ENCODE results near the gene KRT35. TPM values are rescaled to one million over a fixed set of nuclear protein-coding genes. Genes with fewer than 3 reads are reported as not detected.
A peak's percentile ranks its signal among the peaks of the same experiment; 100 is the strongest.

The KRT35 gene
- total RNA-seq, 4 donors from 2014 or later: not detected

DNA sequence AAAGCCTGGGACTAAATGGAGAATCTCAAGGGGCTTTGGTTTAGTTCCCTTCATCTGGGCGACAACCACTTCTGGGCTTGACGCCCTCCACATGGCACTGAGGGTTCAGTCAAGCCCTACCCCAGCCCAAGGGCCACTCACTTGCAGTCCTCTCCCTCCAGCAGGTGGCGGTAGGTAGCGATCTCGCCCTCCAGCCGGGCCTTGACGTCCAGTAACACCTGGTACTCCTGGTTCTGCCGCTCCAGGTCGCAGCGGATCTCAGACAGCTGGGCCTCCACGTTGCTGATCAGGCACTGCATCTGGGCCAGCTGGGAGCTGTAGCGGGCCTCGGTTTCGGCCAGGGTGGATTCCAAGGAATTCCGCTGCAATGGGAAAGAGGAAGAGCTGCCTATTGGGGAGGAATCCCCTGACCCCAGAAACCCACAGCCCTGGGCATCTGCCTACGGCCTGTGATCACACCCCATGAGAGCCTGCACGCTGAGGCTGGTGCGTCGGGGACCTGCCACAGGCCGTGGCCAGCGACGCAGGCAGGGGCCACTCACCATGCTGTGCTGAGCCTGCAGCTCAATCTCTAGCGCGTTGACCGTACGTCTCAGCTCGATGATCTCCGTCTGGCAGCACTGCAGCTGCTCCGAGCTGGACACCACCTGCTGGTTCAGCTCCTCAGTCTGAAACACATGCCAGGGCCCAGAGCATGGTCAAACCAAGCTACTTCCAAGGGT lies 6.0 kb upstream of the KRT35 start:
- intact Hi-C loops (cut with DNase I): no loop called here
- 78% methylated on average over 26 of the region's 29 CpGs for WGBS, 2 donors
- no peaks in the 10 kb centered on the region for H3K36me3 ChIP-seq
- peak in 1 of 6 experiments; percentile 26 for TF ChIP-seq CTCF (IDR thresholded peaks at IDR 0.05)
- TF ChIP-seq POLR2A (IDR thresholded peaks at IDR 0.05): no peak
- peaks cover 12 to 22% of the 10 kb centered on the region in 2 donors for H3K4me1 ChIP-seq
- H3K27me3 ChIP-seq: no peaks in the 10 kb centered on the region
- no peaks in the 10 kb centered on the region for H3K9me3 ChIP-seq
- DNase-seq: no peak
- no peak overlapping the region for H3K27ac ChIP-seq
- no peak overlapping the region for H3K4me3 ChIP-seq (replicated peaks in 1 of 3)

- intact Hi-C loops (cut with DNase I): no loop called here
- 92 to 94% methylated on average over 13 of the region's 13 CpGs for WGBS, 2 donors
- peaks cover 12 to 22% of the 10 kb centered on the region in 2 donors for H3K4me1 ChIP-seq
These were observed 5.4 kb upstream of the KRT35 start for GRCh38 chr17:41486316-41486715.

GRCh38 chr17:41484920-41485904 lies 4.3 kb upstream of the KRT35 start:
- Histone ChIP-seq H3K4me1 (peaks cover 12 to 22% of the 10 kb centered on the region in 2 donors), H3K4me3 (replicated peaks in 1 of 3) (no peak overlapping the region), H3K36me3 (no peaks in the 10 kb centered on the region), H3K9me3 (no peaks in the 10 kb centered on the region), H3K27me3 (no peaks in the 10 kb centered on the region), H3K27ac (peak overlapping the region in 1 of 3 donors; percentile 36)
- DNase-seq: peak; percentile 66 to 74
- TF ChIP-seq POLR2A (IDR thresholded peaks at IDR 0.05) (no peak), CTCF (IDR thresholded peaks at IDR 0.05) (no peak)
- WGBS, 2 donors: 62 to 70% methylated on average over 8 of the region's 8 CpGs
- intact Hi-C loops (cut with DNase I): no loop called here

More at GRCh38 chr17:41486316-41486715, 5.4 kb upstream of the KRT35 start:
- H3K27ac ChIP-seq: no peak overlapping the region
- H3K9me3 ChIP-seq: no peaks in the 10 kb centered on the region
- TF ChIP-seq POLR2A (IDR thresholded peaks at IDR 0.05): no peak
- no peak for TF ChIP-seq CTCF (IDR thresholded peaks at IDR 0.05)
- H3K36me3 ChIP-seq: no peaks in the 10 kb centered on the region
- H3K4me3 ChIP-seq (replicated peaks in 1 of 3): no peak overlapping the region
- no peaks in the 10 kb centered on the region for H3K27me3 ChIP-seq
- DNase-seq: no peak

- Histone ChIP-seq H3K27me3 (no peaks in the 10 kb centered on the region), H3K4me3 (replicated peaks in 1 of 3) (no peak overlapping the region), H3K27ac (peak overlapping the region in 1 of 3 donors; percentile 36), H3K36me3 (no peaks in the 10 kb centered on the region), H3K4me1 (peaks cover 12 to 22% of the 10 kb centered on the region in 2 donors), H3K9me3 (no peaks in the 10 kb centered on the region)
- peak; percentile 88 to 91 for DNase-seq
- intact Hi-C loops (cut with DNase I): no loop called here
- TF ChIP-seq POLR2A (IDR thresholded peaks at IDR 0.05) (no peak), CTCF (IDR thresholded peaks at IDR 0.05) (no peak)
- 49 to 60% methylated on average over 6 to 7 of the region's 7 CpGs for WGBS, 2 donors
These were observed 3.3 kb upstream of the KRT35 start for GRCh38 chr17:41483991-41484826.
